Upper lobe of left lung (tissue), 4 donors: ENCODE data around the gene KCNN4.

ENCODE experiments used
- CTCF ChIP-seq, 6 experiments: fragments of 450-650 bp in 4 of 6; fragments of 200-600 bp in 2 of 6; sonication (generic) in 2 of 6; IDR thresholded peaks; one replicate each; pipeline ENCODE4 v1.5.1; 2016 to 2019; ENCODE audit warnings: antibody characterized with exemption in 6 of 6
- POLR2AphosphoS5 ChIP-seq, 2 donors: sonication (generic); formaldehyde crosslinking; IDR thresholded peaks; one replicate each; pipeline ENCODE4 v1.5.1; 2017; ENCODE audit warnings: antibody characterized with exemption in 2 of 2

GRCh38 chr19:43718627-43719377 is 62.0 kb downstream of the KCNN4 start:
- TF ChIP-seq CTCF (IDR thresholded peaks at IDR 0.05) (no peak), POLR2AphosphoS5 (IDR thresholded peaks at IDR 0.05) (no peak)
